ENCODE data around the gene RTL10.

Gene RTL10

DNA sequence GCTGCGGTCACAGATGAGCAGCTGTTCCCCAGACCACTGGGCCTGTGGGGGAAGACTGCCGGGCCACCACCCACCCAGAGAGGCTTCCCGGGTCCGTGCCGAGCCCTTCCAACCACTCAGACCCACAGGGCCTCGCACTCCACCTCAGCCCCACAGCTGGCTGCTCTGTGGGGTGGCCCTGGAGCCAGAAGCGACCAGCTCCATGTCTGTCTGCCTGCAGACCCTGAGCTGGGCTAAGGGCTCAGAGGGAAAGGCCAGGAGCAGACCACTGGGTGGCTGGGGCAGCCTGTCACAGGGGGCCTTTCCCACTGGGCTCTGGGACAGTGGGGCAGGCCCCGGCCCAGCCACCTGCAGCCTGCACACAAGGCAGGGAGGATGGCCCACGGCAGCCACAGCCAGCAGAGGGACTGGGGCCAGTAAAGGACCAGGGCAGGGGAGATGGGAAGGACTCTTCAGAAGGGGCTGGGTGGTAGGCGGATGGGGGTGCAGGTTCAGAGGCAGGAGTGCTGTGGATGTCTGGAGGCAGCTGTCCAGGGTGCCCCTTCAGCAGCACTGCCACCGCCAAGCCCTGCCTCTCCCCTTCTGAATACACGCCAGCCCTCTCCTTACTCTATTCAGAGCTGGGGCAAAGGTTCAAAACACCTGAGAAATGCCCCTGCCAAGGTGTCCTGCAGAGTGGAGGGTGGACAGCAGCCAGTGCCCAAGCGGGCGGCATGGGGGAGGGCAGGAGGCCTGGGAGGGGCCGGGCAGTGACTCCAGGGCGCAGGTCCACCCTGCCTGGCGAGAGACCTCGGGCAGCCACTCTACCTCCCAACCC, 32.2 kb downstream of the RTL10 start:
- no peak for DNase-seq

DNA sequence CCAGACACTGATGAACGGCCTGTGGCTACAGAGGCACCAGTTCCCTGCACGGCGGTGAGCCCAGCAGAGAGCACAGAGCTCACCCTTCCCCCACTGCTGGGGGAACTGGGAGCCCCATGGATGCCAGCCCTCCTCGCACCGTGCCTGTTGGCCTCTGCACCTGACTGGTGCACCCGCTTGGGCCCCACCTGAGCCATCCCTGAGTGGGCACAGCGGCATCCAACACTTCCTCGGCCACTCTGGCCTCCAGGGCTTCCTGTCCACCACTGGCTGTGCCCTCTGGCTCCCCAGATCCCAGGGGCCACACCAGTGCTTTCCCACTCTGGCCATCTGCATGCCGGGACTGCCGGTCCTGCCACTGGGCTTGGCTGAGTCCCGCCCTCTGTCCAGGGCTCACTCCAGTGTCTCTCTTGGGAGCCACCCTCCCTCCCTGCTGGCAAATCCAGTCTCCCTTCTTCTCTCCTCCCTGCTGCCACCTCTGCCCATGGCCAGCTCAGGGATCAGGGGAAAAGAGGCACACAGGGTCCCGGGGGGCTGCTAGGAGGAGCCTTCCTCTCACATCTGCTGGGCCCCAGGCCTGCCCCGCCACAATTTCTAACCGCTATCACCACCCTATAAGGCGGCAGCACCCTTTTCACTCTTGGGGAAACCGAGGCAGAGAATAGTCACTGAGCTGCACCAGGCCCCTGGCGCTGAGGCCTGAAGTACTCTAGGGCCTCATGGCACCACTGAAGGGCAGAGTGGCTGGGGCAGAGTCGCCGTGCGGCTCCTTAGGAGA, 33.0 kb downstream of the RTL10 start:
- no peak for DNase-seq

DNA sequence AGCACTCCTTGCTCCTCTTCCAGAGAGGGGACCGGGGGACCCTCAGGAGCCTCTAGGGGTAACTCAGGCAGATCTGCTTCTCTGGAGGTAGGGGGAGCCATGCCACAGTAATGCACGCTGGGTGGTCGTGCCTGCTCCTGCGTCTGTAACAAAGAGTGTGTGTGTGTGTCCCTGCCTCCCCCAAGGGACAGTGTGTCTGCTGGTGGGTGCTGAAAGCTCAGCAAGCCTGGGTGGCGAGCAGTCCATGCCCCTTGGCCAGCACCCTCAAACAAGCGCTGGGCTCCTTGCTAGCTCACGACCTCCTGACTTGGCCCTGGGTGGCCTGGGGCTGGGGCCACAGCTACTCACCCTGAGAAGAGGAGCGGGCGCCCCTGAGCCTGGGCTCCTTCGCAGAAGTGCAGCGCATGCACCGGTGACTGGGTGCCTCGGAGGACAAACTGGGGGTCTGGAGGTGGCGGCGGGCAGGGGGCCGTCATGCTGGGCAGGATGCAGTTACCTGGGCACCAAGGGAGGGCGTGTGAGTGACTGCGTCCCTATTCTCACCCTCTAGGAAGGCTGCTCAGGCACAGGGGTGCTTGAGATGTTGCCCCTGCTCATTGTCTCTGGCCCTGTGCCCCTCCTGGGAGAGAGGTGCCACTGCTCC, 33.7 kb downstream of the RTL10 start:
- DNase-seq: no peak

GRCh38 chr22:19819911-19820879, 34.5 kb downstream of the RTL10 start:
- no peak for DNase-seq

- no peak for DNase-seq
These were observed 35.3 kb downstream of the RTL10 start for GRCh38 chr22:19819208-19819910.

- DNase-seq: no peak
These were observed 36.1 kb downstream of the RTL10 start for GRCh38 chr22:19818324-19819207.

GRCh38 chr22:19816372-19817119, 38.1 kb downstream of the RTL10 start:
- no peak for DNase-seq

- DNase-seq: no peak
These were observed 38.8 kb downstream of the RTL10 start for GRCh38 chr22:19815823-19816290.

DNA sequence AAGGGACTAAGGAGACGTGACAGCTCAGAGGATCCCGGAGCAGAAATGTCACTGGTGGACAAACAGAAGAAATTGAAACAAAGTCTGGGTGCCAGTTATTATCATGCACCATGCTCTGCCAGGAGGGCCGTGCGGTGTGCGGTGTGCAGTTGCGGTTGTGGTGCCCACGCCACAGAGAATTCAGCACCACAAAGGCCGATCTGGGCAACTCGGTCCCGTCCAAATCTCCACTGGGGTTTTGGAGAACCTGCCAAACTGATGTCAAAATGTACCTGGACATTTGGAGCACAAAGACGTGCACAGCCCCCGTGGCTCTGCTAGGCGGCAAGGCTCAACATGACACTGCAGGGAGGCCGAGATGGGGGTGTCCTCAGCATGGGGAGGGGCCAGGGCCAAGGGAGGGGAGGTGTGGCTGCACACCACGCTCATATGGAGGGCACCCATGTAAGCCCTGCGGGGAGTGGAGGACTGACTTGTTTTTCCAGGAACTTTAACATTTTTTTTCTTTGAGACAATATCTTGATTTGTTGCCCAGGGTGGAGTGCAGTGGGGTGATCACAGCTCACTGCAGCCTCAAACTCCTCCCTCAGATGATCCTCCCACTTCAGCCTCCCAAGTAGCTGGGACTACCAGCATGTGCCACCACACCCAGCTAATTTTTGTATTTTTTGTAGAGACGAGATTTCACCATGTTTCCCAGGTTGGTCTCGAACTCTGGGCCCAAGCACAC, 39.4 kb downstream of the RTL10 start:
- no peak for DNase-seq

GRCh38 chr22:19814428-19814827, 40.2 kb downstream of the RTL10 start:
- no peak for DNase-seq

- DNase-seq: no peak
These were observed 41.8 kb downstream of the RTL10 start for GRCh38 chr22:19812910-19813309.

DNA sequence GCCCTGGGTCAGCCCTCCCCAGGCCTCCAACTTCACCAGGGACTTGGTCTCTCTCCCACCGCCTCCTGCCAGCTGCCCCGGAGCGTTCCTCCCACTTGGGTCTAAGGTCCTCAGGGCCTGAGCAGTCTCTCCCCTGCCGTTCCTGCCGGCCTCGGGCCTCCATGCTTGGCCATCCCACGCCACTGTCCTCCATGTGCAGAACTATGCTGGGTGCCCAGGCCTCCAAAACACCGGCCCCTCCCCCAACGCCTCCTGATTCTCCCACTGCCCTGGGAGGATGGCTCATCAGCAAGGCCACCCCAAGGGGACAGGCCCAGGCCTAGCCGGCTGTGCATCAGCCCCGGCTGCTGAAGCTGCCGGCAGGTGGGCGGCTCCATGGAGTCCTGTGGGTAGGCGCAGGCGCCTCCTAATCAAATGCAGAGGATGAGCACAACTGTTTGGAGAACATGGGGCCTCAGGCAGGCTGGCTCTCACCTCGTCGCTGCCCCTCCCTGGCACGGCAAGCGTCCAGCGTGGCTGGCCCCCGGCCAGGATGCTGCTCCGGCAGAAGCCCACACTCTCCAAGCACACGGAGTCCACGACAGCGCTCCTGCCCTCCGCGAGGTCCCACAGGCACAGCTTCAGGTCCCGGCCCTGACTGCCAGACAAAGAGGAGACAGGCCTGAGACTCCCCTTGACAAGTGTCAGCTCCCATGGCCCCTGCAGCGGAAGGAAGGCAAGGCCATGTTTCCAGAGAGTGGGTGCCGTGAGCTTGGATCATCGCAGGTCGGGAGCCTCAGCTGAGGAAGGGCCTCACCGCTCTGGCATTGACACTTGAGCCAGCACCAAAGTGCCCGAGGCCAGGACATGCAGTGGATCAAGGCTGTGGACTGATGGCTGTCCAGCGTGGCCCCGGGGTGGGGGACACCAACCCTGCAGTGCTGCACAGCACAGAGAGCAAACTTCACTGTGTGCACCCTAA, 42.6 kb downstream of the RTL10 start:
- no peak for DNase-seq

GRCh38 chr22:19811211-19811621, 43.5 kb downstream of the RTL10 start:
- no peak for DNase-seq

- DNase-seq: no peak
These were observed 44.1 kb downstream of the RTL10 start for GRCh38 chr22:19810381-19811201.

- DNase-seq: no peak
These were observed 44.9 kb downstream of the RTL10 start for GRCh38 chr22:19809741-19810140.

DNA sequence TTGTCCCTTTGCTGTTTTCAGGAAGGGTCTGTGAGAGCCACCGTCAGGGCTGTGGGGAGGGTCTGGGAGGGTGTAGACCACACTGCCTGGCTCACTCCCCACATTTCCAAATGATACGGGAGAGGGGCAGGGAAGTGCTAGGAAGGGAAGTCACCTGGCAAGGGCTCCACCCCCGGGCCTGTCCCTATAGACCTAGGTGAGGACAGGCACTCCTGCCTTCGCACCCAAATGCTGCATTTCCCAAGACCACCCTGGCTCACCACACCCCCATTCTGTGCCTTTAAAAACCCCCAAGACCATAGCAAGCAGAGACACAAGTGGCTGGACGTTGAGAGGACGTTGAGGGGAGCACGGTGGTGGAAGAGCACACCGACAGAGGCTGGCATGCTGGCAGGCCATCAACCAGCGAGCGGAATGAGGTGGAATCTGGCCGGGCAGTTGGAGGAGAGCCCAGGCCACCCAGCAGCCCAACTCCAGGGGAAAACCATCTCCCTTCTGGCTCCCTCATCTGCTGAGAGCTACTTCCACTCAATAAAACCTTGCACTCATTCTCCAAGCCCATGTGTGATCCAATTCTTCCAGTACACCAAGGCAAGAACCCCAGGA, 45.7 kb downstream of the RTL10 start:
- DNase-seq: no peak

All from effector CD4-positive, alpha-beta T cell (primary cell).